ENCODE results near the gene CTSG.
"Not testable (repeated sequence)": the region's sequence is repeated elsewhere in the genome, so short reads cannot be mapped to it uniquely, and the experiment has no call there.

Gene CTSG

GRCh38 chr14:24595073-24595808 is 19.2 kb upstream of the CTSG start:
- Histone ChIP-seq H3K36me3 (no peaks in the 10 kb centered on the region), H3K9me3 (peaks cover 0 to 11% (median 0%) of the 10 kb centered on the region in 3 donors), H3K4me3 (no peak overlapping the region), H3K4me1 (no peaks in the 10 kb centered on the region), H3K27ac (no peak overlapping the region), H3K27me3 (no peaks in the 10 kb centered on the region)
- no peak for DNase-seq
- no peak for TF ChIP-seq CTCF (IDR thresholded peaks at IDR 0.05)
- intact Hi-C loops (cut with DNase I; ENCODE audit: low total_unique reads): no loop called here

DNA sequence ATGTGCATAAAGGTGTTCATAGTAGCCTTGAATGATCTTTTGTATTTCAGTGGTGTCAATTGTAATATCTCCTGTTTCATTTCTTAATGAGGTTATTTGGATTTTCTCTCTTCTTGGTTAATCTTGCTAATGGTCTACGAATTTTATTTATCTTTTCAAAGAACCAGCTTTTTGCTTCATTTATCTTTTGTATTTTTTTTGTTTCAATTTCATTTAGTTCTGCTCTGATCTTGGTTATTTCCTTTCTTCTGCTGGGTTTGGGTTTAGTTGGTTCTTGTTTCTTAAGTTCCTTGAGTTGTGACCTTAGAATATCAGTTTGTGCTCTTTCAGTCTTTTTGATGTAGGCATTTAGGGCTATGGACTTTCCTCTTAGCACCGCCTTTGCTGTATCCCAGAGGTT is 15.0 kb upstream of the CTSG start:
- H3K36me3 ChIP-seq; DNase-seq; H3K27me3 ChIP-seq; H3K4me1 ChIP-seq; intact Hi-C loops (cut with DNase I; ENCODE audit: low total_unique reads); H3K4me3 ChIP-seq; H3K27ac ChIP-seq: not testable (repeated sequence)
- peaks cover 0 to 18% (median 10%) of the 10 kb centered on the region in 3 donors for H3K9me3 ChIP-seq

GRCh38 chr14:24584402-24584801 is 8.4 kb upstream of the CTSG start:
- H3K4me3 ChIP-seq; DNase-seq; H3K36me3 ChIP-seq; H3K27me3 ChIP-seq; H3K4me1 ChIP-seq; intact Hi-C loops (cut with DNase I; ENCODE audit: low total_unique reads); H3K27ac ChIP-seq: not testable (repeated sequence)
- peaks cover 0 to 10% (median 8%) of the 10 kb centered on the region in 3 donors for H3K9me3 ChIP-seq

DNA sequence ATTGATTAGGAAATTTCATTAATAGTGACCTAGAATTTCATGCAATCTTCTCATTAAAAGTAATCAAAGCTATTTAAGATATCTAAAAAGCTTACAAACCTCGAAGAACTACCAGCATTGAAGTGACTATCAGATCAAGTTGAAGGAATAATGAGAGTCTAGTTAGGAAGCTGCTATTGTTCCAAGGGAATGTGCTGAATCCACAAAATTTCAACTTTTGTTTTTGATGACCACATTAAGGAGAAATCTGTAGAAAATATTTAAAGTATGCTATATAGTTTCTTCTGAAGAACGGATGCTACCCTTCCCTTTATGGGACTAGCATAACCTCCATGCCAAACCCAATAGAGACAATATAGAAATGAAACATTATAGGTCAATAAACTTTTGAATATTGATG is 2.5 kb upstream of the CTSG start:
- intact Hi-C loops (cut with DNase I; ENCODE audit: low total_unique reads): no loop called here
- Histone ChIP-seq H3K27me3 (no peaks in the 10 kb centered on the region), H3K4me3 (no peak overlapping the region), H3K36me3 (no peaks in the 10 kb centered on the region), H3K27ac (no peak overlapping the region), H3K4me1 (no peaks in the 10 kb centered on the region), H3K9me3 (no peaks in the 10 kb centered on the region)
- no peak for TF ChIP-seq CTCF (IDR thresholded peaks at IDR 0.05)
- no peak for DNase-seq

- Histone ChIP-seq H3K27ac (no peak overlapping the region), H3K9me3 (no peaks in the 10 kb centered on the region), H3K4me3 (no peak overlapping the region), H3K27me3 (no peaks in the 10 kb centered on the region), H3K36me3 (no peaks in the 10 kb centered on the region), H3K4me1 (no peaks in the 10 kb centered on the region)
- intact Hi-C loops (cut with DNase I; ENCODE audit: low total_unique reads): no loop called here
- no peak for TF ChIP-seq CTCF (IDR thresholded peaks at IDR 0.05)
- DNase-seq: no peak
Observed at GRCh38 chr14:24576771-24577170, 721 bp upstream of the CTSG start.

DNA sequence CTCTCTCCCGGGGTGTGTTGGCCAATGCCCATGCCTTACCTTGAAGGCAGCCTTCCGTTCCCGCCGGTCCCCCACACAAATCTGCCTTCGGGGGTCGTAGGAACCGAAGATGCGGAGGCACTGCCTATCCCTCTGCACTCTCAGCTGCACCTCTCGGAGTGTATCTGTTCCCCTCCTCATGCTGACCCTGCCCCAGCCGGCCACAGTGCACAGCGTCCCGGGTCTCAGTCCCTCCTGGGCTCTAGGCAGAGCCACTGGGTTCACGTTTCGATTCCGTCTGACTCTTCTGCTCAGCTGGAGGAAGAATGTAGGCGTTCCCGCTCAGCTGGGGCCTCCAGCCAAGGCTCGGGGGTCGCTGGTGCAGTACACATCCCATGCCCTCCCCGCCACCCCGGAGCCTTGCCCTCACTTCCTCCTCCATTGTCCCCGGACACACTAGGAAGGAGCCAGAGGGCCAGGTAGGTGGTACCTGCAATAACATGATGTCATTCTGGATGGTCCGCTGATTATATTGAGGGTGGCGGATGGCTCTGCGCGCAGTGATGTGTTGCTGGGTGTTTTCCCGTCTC is 1.8 kb downstream of the CTSG start:
- Histone ChIP-seq H3K4me3 (no peak overlapping the region), H3K9me3 (no peaks in the 10 kb centered on the region), H3K4me1 (no peaks in the 10 kb centered on the region), H3K27ac (no peak overlapping the region), H3K36me3 (no peaks in the 10 kb centered on the region), H3K27me3 (no peaks in the 10 kb centered on the region)
- no peak for DNase-seq
- TF ChIP-seq CTCF (IDR thresholded peaks at IDR 0.05): no peak
- intact Hi-C loops (cut with DNase I; ENCODE audit: low total_unique reads): no loop called here

Measured in tibial artery (tissue), 4 donors.